Measurements from ENCODE around the gene EPOP.
"Not testable (repeated sequence)": the region's sequence is repeated elsewhere in the genome, so short reads cannot be mapped to it uniquely, and the experiment has no call there.

EPOP gene

DNA sequence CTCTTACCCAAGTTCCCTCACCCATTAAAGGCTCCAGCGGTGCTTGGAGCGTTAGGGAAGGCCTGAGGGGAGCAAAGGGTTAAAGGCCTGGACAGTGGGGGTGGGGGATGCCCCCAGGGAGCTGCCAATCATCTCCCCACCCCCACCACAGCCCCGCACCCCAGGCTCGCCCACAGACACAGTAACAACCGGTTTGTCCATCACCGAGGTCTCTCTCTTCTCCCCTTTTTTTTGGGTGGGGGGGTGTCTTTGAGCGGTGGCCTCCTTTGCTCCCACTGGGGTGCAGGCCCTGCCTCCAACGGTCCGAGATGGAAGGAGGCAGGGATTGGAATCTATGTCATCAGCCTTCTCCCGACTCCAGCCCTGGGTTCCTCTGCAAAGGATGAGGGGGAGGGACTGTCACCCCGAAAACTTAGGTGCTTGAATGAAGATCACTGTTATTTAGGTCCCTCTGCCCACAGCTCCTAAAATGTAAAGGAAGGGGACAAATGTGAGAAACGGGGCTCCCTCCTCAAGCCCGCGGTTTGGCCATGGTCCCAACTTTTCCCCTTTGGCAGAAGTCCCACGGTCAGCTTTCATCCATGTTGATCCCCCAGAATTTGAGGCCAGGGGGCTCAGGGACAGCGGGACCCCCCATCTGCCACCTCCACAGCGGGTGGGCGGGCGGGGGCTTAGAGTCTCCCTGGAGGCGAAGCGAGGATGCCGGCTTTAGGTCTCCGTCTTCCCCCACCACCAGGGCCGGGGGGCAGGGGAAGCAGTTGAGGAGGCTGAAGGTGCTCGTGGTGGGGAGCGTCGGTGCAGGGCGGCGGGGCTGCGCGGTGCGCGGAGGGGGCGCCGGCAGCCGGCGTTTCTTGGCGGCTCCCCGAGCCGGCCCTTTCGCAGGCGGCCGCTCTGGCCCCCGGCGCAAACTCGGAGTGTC, 1.7 kb downstream of the EPOP start:
- no peak for DNase-seq

DNA sequence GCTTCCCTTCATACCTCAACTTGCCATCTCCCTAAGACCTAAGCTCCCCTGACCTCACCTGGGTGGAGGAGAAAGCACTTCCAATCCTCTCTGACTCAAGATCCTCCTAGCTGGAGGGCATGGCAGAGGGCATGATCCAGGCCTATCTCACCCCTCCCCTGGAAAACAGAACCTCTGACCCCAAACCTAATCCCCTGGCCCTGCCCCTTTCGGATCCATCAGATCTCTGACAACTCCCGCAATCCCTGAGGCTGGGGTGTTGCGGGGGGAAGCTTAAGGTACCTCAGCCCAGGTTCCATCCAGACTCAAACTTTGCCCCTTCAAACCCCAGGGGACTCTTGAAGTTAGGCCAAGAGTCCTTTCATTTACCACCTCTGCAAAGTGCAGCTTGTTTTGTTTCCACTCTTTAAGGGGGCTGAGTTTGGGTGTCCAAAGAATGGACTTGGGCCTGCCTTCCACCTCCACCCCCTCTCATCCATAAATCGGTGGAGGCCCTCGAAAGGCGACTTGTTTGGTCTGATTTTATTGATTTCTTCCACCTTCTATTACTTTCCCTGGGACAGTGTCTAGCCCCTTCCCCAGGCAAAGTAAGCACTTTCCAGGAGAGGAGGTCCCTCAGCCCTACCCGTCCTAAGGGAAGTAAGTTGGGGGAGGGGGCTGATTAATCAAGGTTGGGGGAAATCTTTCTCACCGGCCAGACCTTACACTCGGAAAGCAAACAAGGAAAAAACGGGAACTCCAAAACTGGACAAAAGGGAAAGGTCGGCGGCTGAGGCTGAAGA, 2.6 kb downstream of the EPOP start:
- DNase-seq = no peak

DNA sequence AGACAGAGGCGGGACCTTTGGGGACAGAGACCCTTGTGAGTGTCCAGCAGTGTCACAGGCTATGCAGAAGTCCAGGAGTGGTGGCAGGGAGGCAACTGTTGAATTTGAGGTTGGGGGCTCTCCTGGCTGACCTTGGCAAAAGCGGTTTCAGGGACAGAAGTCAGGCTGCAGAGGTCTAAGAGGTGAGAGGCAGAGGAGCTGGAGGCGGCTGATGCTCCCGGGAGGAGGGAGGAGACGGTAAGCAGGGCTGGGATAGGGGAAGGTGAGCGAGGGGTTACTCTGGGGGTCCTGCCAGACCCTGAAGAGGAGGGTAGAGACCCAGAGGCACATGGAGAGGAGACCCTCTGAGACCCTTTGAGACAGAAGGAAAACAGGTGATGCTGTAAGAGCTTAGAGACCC, 5.2 kb downstream of the EPOP start:
- no peak for DNase-seq

DNA sequence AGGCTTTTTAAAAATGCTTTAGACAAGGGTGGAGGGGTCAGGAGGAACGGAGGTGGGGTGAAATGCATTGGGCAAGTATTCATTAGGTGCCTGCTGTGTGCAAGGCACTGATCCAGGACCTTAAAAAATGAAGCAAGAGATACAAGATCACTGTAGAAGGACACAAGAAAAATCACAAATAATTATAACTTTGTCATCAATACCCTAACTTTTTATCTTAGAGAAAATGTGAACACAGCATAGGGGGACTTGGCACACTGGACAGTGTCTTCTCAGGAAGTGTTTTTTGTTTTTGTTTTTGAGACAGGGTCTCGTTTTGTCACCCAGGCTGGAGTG, 7.0 kb downstream of the EPOP start:
- no peak for DNase-seq

DNA sequence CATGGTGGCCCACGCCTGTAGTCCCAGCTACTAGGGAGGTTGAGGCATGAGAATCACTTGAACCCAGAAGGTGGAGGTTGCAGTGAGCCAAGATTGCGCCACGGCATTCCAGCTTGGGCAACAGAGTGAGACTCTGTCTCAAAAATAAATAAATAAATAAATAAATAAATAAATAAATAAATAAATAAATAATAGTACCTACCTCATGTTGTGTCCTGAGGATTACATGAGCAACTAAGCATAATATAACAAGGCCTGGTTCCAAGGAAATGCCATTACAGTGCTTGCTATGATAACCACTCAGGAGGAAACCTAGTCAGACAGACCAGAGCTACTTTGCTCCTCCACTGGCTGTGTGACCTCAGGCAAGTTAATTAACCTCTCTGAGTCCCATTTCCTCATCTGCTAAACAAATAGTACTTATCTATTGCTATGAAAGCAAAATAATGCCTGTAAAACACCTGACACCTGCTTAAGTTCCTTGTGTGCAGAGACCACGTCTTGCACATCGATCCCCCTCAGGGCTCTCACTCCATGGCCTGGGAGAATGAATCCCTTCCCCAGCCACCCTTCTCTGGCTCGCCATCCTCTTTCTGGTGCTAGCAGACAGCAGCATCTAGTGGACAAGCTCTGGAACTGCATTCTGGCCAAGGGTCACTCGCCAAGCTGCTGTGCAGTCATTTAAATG, 7.5 kb downstream of the EPOP start:
- peak; percentile 63 for DNase-seq

DNA sequence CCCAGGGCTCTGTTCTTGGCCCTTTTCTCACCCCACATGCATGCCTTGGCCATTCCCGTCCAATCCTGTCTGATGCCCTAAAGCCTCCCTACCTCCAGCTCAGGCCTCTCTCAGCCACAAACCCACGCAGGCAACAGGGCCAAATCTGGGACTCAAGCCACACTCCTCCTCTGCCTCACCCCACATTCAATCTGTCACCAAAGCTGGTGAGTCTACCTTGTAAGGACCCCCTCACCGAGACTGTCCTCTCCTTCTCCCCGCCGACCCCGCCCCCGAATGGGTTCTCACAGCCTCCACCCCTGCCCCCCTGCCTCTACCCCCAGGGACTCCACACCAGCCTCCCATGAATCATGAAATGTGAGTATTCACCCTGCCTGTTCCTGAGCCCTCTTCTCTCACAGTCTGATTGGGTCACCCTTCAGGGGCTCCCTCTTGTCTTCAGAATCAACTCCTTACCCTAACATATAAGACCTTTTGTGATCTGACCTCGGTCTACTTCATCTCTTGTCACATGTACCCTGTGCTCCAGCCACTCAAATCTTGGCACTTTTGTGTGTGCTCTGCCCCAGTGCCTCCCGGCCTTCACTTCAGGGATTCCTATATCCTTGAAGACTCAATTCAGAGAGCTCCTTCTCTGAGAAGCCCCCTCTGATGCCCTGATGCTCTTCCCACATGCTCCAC, 10.7 kb downstream of the EPOP start:
- no peak for DNase-seq

DNA sequence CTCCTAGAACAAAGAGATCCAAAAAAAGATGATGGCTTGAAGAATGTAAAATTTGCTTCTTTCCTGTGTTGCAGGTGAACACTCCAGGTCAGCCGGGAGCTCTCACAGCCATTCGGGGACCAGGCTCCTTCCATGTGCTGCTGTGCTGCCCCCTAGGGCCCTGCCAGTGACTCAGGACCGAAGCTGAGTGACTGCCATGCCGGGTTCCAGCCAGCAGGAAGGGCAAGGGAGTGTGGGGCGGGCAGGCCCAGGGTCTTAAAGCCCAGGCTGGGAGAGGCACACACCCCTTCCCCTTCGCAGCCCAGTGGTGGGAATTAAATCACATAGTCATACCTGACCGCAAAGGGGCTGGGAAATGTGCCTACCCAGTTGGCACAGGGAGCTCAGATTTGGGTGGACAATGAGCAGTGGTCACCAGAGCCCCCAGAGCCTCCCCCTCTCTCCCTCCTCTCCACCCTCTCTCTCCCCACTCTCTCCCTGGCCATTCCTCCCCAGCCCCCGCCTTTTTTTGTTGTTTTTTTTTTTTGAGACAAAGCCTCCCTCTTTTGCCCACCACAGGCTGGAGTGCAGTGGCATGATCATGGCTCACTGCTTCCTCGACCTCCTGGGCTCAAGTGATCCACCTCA, 11.5 kb downstream of the EPOP start:
- peak; percentile 87 for DNase-seq

DNA sequence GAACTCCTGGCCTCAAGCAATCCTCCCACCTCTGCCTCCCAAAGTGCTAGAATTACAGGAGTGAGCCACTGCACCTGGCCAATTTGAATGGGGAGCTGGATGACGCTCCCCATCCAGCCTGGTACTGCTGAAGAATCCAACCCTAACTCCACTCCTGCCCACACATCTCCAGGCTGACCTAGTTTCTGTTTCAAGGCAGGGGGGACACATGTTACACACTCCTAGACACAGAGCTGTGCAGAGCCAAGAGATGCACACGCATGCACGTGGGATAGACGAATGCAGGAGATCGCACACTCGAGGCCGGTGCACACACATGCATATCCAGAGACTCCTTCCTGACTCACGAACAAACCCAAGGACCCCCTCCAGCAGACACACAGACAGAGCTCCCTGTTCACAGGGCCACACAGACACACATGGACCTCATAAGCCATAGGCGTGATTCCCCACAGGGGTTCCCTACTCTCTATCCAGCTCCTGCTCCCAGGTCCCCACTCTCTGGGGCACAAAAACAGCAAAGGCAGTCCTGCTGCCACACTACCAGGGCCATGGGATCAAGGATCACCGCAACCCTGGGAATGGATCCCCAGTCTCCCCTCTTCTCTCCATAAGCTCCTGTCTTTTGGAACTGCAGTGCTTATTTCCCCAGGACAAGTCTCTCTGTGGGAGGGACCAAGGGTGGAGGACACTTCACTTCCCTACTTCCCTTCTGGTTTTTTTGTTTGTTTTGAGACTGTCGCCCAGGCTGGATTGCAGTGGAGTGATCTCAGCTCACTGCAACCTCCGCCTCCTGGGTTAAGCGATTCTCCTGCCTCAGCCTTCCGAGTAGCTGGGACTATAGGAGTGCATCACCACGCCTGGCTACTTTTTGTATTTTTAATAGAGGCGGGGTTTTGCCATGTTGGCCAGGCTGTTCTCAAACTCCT, 14.4 kb downstream of the EPOP start:
- peak; percentile 49 for DNase-seq

DNA sequence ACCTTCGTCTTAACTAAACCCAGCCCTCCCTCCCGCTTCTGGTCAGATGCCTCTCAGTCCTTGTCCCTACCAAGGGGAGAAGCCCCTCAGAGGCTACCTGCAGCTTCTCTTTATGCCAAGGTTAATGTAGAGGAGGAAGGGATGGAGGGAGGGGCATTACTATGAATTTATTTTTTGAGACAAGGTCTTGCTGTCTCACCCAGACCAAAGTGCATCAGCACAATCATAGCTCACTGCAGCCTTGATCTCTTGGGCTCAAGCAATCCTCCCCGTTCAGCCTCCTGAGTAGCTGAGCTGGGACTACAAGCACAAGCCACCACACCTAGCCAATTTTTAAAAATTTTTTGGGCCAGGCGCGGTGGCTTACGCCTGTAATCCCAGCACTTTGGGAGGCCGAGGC, 15.3 kb downstream of the EPOP start:
- DNase-seq = no peak

DNA sequence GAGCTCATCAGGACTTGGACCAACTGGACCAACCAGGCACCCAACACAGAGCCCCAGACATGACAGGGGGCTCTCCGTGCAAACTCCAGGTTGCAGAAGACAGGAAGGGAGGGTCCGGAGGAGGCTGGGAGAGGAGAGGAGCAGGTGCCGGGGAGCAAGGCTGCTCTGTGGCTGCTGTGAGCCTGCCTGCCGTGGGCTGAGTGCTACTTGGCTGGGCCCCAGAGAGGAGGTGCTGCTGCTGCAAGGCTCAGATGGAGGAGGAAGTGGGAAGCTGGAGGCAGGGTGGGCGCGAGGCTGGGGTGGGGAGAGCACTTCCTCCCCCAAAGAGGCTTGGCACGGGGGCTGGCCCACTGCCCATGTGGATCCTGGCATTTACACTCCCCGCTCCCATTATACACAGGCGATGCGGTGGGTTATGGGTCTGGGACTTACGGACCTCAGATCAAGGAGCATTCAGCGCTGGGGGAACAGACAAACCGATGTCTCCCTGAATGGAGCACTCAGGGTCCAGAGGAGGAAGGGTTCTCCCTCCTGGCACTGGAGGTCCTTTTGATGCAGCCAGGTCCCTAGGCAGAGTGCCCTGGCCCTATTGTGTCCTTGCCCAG, 15.9 kb downstream of the EPOP start:
- DNase-seq = no peak

DNA sequence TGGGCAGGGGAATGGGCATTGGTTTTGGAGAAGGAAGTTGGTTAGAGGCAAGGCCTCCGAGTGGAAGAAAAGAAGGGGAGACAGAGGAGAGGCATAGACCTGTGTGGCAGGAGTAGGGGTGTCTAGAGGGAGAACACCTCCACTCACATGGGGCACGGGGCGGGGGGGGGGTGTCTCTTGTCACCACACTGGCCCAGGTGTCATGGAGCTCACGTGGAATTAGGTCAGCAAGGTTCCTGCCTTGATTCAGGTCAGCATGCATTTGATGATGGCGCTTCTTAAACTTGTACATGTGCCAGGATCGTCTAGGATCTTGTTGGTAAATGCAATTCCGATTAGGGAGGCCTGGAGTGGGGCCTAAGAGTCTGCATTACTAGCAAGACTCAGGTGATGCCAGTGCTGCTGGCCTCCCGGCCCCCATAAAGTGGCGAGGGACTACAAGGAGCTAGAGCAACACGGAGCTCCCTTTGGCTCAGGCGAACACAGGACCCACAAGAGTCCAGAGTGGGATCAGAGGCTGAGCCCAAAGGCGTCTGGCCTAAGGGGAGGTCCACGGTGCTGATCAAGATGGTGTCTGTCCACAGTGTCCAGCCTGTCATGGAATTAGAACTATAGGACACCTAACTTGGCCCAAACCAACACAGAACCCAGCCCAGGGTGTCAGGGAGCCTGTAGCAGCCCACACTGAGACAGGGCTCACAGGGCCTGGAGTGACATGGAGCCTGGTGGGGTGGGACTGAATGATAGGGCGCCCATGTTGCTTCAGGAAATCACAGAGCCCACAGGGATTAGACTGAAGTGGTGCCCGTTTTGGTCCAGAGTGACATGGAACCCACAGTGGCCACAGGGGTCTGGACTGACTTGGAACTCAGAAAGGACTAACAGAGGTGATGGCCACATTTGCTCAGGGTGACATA, 16.7 kb downstream of the EPOP start:
- no peak for DNase-seq

DNA sequence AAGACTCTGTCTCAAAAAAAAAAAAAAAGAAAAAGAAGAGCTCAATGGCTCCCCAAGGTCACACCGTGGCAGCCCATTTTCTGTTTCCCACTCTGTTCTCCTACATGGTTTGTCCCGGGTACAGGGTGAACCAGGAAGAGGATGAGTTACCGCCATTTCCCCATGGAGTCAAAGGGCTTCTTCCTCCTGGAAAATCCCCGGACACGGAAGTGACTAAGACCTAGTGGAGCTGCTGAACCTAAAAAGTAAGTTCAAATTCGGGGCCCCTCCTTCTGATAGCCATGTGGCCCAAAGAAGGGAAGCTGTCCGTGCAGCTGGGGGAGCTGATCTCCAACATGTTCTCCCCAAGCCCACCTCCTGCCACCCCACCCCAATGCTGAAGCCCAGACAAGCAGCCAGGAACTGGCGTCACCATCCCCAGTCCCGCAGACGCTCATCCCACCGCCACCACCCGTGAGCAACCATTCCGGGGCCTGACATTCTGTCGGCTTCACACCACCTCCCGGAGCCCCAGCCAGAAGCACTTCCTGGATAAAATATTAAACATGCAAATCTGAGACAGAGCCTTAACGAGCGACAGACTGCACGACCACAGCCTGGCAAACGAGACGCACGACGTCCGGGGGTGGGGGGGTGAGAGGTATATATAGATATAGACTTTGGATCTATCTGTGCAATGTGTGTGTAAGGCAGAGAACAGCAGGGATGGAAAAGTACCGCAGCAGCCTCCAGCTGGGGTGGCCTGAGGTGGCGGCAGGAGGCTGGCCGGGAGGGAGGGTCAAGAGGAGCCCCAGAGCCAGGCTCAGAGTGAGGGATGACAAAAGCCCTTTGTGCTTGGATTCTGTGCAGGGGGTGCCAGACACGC, 17.6 kb downstream of the EPOP start:
- DNase-seq = no peak

DNA sequence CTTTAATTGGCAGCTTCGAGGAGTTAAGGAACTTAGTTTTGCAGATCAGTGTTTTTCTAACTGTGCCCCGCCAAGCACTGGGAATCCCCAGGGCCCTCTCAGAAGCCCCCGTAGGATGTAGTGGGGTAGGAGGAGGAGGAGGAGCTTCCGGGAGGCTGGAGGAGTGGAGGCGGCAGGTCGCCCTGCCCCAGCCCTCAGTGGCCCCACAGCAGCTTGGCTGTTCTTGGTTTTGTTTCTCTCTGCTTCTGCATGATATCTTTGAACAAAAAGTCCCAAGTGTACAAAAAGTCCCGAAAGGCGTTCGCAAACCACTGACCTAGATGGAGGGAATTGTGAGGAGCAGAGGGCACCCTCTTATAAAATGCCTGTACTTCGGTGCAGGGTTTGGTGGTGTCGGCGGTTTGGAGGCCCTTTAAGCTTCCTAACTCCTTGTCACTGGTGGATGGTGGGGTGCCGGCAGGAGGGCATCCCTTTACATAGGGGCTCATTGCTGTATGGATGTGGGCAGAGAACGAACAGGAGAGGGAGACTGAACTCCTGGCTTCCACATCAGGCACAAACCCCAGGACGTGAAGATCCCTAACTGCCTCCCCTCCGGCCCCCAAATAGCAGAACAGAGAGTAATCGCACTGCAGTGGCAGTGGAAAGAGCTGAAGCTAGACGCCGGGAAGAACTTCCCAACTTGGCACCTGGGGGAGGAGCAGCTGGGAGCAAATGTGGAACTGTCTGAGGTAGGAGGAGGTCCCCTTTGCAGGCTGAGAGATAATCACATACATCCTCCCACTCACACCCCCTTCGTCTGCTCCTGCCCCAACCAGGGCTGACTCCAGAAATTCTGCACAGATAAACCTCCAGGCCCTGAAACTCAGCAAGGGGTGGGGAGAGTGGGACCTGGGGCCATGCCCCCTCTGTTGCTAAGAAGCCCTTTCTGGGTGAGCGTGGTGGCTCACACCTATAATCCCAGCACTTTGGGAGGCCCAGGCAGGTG, 20.1 kb downstream of the EPOP start:
- DNase-seq = no peak

DNA sequence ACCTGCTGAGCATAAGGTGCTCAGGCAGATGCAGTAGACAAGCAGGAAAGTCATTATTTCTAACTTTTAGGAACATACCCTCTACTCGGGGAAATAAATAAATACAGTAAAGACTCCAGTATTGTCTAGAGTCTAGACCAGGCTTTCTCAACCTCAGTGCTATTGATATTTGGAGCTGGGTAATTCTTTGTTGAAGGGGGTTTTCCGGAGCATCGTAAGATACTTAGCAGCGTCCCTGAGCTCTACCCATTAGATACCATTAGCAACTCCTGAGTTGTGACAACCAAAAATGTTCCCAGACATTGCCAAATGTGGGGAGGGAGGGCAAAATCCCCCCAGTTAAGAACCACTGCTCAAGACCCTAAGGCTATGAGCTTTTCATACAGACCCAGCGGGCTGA, 21.1 kb downstream of the EPOP start:
- no peak for DNase-seq

DNA sequence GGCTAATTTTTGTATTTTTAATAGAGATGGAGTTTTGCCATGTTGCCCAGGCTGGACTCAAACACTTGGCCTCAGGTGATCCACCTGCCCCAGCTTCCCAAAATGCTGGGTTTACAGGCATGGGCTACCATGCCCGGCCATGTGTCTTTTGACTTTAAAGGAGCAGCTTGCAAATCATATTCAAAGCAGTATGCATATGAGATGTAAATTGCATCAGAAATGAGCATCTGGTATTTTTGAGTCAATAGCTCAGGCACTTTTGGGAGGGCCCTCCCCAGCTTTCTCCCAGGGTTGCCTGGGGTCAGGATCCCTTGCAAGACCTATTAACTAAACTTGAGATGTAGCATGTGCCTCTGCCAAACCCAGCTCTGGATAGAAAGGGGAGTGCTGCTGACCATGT, 21.5 kb downstream of the EPOP start:
- no peak for DNase-seq

DNA sequence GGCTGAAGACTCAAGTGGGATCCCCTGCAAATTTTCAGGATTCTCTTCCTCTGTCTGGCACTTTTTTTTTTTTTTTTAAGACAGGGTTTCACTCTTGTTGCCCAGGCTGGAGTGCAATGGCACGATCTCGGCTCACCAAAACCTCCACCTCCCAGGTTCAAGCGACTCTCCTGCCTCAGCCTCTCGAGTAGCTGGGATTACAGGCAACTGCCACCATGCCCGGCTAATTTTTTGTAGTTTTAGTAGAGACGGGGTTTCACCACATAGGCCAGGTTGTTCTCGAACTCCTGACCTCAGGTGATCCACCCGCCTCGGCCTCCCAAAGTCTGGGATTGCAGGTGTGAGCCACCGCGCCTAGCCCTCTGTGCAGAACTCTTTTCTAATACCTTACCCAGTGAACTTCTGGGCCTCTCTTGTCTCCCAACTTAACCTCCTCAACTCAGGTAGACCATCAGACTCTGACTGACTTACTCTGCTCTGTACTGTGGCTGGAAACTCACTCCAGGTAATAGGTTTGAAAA, 24.0 kb downstream of the EPOP start:
- DNase-seq = not testable (repeated sequence)

DNA sequence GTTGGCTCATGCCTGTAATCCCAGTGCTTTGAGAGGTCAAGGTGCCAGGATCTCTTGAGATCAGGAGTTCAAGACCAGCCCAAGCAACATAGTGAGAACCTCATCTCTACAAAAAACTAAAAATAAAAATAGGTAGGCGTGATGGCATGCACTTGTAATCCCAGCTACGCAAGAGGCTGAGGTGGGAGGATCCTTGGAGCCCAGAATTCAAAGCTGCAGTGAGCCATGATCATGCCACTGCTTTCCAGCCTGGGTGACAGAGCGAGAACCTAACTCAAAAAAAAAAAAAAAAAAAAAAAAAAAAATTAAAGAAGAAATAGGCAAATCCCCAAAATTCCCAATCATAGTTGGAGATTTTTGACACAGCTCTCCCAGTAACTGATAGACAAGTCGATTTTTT, 36.8 kb downstream of the EPOP start:
- no peak for DNase-seq
